Stimulated activated CD4-positive, alpha-beta T cell treated with anti-CD3 and anti-CD28 coated beads, Interleukin-12 subunit alpha, Interleukin-12 subunit beta, amount 100 ng/mL, for 4 hours (primary cell): ENCODE data around the gene IGFBP7.

Experiments
- DNase-seq: peaks from one replicate; pipeline ENCODE4 v3.0.0-alpha.2; 2020

The IGFBP7 gene

DNA sequence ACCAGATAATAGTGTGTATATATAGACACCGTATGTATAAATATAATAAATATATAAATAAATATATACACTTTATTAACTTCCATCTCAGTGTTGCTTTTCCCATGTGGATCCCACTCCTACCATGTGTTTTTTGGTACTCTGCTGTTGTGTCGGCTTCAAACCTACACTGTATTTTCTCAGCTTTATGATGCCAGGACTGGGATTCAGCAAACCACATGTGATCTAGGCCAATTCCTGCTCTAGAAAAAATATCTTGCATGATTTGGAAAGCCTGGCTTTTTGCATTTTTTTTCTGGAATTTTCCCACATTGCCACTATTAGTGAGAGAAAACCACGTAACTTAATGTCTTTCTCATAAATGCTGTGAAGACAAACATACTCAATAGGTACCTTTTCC is 75.7 kb downstream of the IGFBP7 start:
- no peak for DNase-seq

DNA sequence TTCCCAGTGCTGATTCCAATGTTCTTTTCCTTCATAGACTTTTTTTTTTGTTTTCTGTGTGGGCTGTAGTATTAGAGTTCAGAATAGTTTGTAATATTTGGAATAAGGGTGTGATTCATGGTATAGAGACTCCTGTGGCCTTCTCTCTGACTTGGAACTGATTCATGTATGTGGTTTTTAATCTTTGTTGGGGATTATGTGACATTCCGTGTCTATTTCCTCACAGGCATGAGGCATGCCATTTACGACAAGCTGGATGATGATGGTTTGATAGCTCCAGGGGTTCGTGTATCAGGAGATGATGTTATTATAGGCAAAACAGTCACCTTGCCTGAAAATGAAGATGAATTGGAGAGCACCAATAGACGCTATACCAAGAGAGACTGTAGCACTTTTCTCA is 87.1 kb downstream of the IGFBP7 start:
- no peak for DNase-seq

DNA sequence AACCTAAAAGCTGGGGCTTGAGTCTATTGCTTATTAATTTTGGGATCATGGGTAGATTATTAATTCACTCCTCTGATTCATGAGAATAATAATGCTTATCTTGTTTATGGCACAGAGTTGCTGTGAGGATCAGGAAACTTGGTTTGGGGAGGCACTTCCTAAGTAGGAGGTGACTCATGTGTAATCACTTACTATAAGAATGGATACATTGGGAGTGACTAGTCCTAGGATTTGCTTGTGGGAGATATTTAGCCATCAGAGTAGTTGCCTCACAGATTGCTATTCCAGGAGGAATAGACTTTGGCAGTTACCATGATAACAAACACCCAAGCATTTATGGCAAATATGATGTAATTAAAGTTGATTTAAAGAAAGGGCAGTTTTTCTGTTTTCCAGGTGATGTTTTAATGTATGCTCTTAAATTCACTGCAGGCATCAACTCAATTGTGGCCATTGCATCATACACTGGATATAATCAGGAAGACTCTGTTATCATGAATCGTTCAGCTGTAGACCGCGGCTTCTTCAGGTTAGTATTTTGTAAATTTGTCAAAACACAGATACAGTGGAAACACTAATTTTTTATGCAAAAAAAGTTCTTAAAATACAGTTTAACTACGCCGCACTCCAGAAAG is 89.6 kb downstream of the IGFBP7 start:
- DNase-seq: no peak

DNA sequence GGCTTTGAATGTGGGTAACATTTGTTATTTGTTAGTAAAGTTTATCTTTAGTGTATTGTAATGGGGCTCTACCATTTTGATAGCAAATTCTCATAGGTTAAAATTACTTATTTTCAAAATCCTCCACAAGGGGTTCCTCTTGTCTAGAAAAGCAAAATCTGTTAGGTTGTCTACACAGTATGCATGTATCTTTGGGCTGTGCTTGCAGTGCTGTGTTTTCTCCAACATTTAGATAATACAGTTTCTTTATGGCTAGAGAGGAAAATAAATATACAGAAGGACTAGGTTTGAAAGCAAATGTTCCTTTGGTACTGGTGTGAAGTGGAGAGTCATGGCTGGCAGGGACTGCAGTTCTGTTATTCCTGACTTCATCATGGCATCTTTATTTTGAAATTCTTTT is 91.2 kb downstream of the IGFBP7 start:
- no peak for DNase-seq

DNA sequence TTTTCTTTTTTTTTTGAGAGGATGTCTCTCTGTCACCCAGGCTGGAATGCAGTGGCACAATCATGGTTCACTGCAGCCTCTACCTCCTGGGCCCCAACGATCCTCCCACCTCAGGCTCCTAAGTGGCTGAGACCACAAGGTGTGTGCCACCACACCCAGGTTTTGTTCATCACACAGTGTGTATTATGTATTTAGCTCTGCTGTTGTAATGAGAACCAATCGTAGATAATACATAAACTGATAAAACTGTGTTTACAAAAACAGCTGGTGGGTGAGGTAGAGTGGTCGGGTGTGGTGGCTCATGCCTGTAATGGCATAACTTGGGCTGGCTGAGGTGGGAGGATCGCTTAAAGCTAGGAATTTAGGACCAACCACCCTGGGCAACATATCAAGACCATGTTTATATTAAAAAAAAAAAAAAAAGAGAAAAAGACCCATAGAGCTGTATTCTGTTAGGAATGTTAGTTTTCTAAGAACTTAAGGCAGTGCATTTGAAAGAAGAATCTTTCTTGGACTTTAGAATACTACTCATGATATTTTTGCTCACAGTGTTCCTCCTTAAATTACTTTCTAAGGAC is 96.6 kb downstream of the IGFBP7 start:
- no peak for DNase-seq

DNA sequence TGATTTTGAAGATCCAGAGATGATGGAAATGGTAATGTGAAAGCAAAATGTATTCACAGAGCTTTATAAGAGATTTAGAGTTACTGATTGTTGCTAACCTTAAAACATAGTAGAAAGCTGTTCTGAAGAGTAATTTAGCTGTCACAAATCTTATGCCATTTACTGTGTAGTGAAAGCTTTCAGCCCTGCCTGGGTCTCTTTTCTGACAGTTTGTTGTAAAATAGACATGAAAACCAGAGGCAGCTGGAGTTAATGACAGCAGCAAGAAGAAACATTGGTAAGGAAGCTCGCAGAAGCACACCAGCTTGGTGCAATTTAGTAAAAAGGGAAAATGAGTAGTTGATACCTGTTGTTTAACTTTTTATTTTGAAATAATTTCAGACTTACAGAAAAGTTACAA is 110.4 kb downstream of the IGFBP7 start:
- DNase-seq: no peak

DNA sequence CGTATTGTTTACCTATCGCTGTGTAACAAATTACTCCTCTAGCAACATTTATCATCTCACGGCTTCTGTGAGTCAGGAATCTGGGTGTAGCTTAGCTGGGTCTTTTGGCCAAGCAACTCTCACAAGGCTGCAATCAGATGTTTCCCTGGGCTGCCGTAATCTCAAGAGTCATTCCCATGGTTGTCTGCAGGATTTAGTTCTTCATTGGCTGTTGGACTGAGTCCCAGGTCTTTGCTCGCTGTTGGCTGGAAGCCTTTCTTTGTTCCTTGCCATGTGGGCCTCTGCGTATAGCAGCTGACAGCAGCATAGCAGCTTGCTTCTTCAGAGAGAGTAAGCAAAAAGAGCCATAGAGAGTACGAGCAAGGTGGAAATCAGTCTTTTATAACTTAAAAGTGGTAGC is 114.7 kb downstream of the IGFBP7 start:
- no peak for DNase-seq

DNA sequence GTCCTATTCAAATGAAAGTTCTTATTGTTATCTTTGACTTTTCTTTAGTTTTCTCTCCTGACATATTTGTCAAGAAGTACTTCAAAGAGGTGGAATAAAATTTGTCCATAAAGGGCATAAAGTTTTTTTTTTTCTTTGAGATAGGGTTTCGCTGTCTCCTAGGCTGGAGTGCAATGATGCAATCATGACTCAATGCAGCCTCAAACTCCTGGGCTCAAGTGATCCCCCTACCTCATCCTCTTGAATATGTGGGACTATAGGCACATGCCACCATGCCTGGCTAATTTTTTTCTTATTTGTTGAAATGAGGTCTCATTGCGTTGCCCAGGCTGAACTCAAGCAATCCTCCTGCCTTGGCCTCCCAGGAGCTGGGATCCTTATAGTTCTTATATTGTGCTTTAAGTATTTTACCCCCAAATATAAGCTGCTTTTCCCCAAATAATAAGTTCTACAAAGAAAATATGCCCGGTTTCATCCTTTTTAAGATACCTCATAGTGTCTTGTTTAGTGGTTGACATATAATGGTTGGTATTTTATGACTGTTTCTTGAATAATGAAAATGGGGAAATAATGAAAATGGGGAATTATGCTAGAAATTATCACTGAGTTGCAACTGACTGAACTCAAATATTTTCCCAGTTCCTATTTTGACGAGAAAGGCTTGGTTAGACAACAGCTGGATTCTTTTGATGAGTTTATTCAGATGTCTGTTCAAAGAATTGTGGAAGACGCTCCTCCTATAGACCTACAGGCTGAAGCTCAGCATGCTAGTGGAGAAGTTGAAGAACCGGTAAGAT is 119.9 kb downstream of the IGFBP7 start:
- DNase-seq: no peak

DNA sequence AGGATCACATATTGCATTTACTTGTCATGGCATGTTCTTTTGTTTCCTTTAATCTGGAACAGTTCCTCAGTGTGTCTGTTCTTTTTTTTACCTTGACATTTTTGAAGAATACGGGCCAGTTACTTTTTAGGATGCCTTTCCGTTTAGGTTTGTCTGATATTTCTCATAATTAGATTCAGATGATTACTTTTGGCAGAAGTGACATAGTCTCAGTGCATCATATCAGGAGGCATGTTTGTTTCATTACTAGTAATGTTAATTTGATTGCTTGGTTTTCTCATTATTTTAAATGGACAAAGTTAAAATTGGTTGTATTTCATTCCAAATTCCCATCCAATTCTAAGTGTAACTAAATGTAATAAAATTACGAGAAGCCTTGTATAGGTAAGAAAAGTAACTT is 123.2 kb downstream of the IGFBP7 start:
- DNase-seq: no peak

DNA sequence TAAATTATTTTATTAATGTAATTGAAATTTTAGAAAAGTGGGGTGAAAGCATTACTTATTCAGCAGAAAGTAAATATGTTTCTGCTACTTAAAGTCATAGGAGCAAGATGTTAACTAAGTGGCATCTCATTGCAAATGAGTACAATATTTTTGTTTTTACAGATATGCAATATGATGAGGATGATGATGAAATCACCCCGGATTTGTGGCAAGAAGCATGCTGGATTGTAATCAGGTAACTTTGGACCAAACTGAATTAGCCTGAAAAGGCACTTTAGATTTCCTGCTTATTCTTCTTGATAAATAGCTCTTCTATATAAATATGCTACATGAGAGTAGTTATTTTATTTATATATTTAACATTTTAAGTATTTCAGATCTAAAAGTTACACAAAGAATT is 124.0 kb downstream of the IGFBP7 start:
- no peak for DNase-seq

DNA sequence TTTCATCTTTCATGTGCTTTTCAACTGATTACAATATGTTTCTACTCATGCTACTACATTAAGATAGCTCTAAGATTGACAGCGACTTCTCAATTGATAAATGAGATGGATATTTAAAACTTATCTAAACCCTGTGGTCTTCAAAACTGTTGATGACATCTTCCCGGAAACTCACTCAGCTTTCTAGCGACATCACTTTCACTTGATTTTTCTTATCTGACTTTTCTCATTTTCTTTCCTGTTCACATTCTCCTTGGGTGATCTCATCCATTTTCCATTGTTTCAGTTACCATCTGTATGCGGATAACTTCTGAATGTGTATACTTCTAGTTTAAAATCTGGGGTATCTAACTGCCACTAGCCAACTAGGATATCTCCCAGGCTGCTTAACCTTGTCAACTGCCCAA is 128.4 kb downstream of the IGFBP7 start:
- no peak for DNase-seq
